ENCODE data around the gene SLC6A1.

SLC6A1 gene

GRCh38 chr3:11061268-11061871, 68.8 kb downstream of the SLC6A1 start:
- ATAC-seq = peak; percentile 74

- no peak for ATAC-seq
- TF ChIP-seq ISL1 (CRISPR knock-in tag; IDR thresholded peaks at IDR 0.05) = no peak
- no peak for TF ChIP-seq POU6F1 (CRISPR knock-in tag; IDR thresholded peaks at IDR 0.05; ENCODE audit: borderline replicate concordance, low read depth)
- TF ChIP-seq TSHZ2 (CRISPR knock-in tag; IDR thresholded peaks at IDR 0.05) = no peak
- TF ChIP-seq ZNF8 (CRISPR knock-in tag; IDR thresholded peaks at IDR 0.05) = no peak
Observed at GRCh38 chr3:11062704-11063103, 70.2 kb downstream of the SLC6A1 start.

- ATAC-seq = no peak
- no peak for TF ChIP-seq OSR1 (CRISPR knock-in tag; IDR thresholded peaks at IDR 0.05)
- TF ChIP-seq TCF4 (CRISPR knock-in tag; IDR thresholded peaks at IDR 0.05; ENCODE audit: borderline replicate concordance) = no peak
- no peak for TF ChIP-seq ISL1 (CRISPR knock-in tag; IDR thresholded peaks at IDR 0.05)
Observed at GRCh38 chr3:11071096-11071755, 78.7 kb downstream of the SLC6A1 start.

- TF ChIP-seq TCF4 (CRISPR knock-in tag; IDR thresholded peaks at IDR 0.05; ENCODE audit: borderline replicate concordance) (no peak), ZNF70 (CRISPR knock-in tag; IDR thresholded peaks at IDR 0.05) (no peak), BACH2 (CRISPR knock-in tag; IDR thresholded peaks at IDR 0.05; ENCODE audit: borderline replicate concordance) (no peak), PATZ1 (CRISPR knock-in tag; IDR thresholded peaks at IDR 0.05; ENCODE audit: borderline replicate concordance) (no peak)
- no peak for ATAC-seq
Observed at GRCh38 chr3:11072631-11073030, 80.1 kb downstream of the SLC6A1 start.

- ATAC-seq = no peak
- TF ChIP-seq BACH2 (CRISPR knock-in tag; IDR thresholded peaks at IDR 0.05; ENCODE audit: borderline replicate concordance) (no peak), TCF4 (CRISPR knock-in tag; IDR thresholded peaks at IDR 0.05; ENCODE audit: borderline replicate concordance) (no peak), ISL1 (CRISPR knock-in tag; IDR thresholded peaks at IDR 0.05) (no peak)
Observed at GRCh38 chr3:11074011-11074410, 81.5 kb downstream of the SLC6A1 start.

GRCh38 chr3:11074451-11074850, 81.9 kb downstream of the SLC6A1 start:
- no peak for ATAC-seq
- TF ChIP-seq CREB5 (CRISPR knock-in tag; IDR thresholded peaks at IDR 0.05; ENCODE audit: low read depth) = no peak
- no peak for TF ChIP-seq POU6F1 (CRISPR knock-in tag; IDR thresholded peaks at IDR 0.05; ENCODE audit: borderline replicate concordance, low read depth)
- no peak for TF ChIP-seq CSRNP3 (CRISPR knock-in tag; IDR thresholded peaks at IDR 0.05)
- no peak for TF ChIP-seq OSR1 (CRISPR knock-in tag; IDR thresholded peaks at IDR 0.05)
- TF ChIP-seq GLIS3 (CRISPR knock-in tag; IDR thresholded peaks at IDR 0.05) = no peak
- no peak for TF ChIP-seq PPARA (CRISPR knock-in tag; IDR thresholded peaks at IDR 0.05; ENCODE audit: borderline replicate concordance)
- no peak for TF ChIP-seq CSDC2 (CRISPR knock-in tag; IDR thresholded peaks at IDR 0.05)
- TF ChIP-seq TSHZ2 (CRISPR knock-in tag; IDR thresholded peaks at IDR 0.05) = no peak
- TF ChIP-seq ISL1 (CRISPR knock-in tag; IDR thresholded peaks at IDR 0.05) = no peak
- TF ChIP-seq ZNF70 (CRISPR knock-in tag; IDR thresholded peaks at IDR 0.05) = no peak
